H9 (cell line): ENCODE data around the gene TM9SF2. TPM values are rescaled to one million over a fixed set of nuclear protein-coding genes. Genes with fewer than 3 reads are reported as not detected.

Experiments
- DNase-seq: peaks from one replicate; pipeline ENCODE4 v3.0.0-alpha.2; 2017
- H2AFZ ChIP-seq: one replicate; pipeline ENCODE4 v1.6.1; 2013; ENCODE audit warnings: mild to moderate bottlenecking, low read length, control low read depth, moderate library complexity
- H2AK5ac ChIP-seq: 2 replicates; pipeline ENCODE4 v1.6.1; 2013; ENCODE audit warnings: low read length, control low read depth, mixed read lengths; ENCODE audit not compliant: insufficient read length
- H2BK120ac ChIP-seq: one replicate; pipeline ENCODE4 v1.6.1; 2013; ENCODE audit warnings: low read depth, mild to moderate bottlenecking, low read length, control low read depth, inconsistent platforms; ENCODE audit not compliant: poor library complexity, severe bottlenecking
- H2BK12ac ChIP-seq: 2 replicates; pipeline ENCODE4 v1.6.1; 2013; ENCODE audit warnings: low read length, control low read depth, mixed read lengths, low read depth; ENCODE audit not compliant: insufficient read length
- H2BK15ac ChIP-seq: 2 replicates; pipeline ENCODE4 v1.6.1; 2013; ENCODE audit warnings: low read depth, low read length, control low read depth
- H2BK20ac ChIP-seq: one replicate; pipeline ENCODE4 v1.6.1; 2013; ENCODE audit warnings: low read depth, mild to moderate bottlenecking, low read length, control low read depth, inconsistent platforms; ENCODE audit not compliant: poor library complexity, severe bottlenecking
- H2BK5ac ChIP-seq: 2 replicates; pipeline ENCODE4 v1.6.1; 2013; ENCODE audit warnings: low read length, control low read depth, mixed read lengths; ENCODE audit not compliant: insufficient read length
- H3K14ac ChIP-seq: 2 replicates; pipeline ENCODE4 v1.6.1; 2013; ENCODE audit warnings: low read length, control low read depth; ENCODE audit not compliant: insufficient read depth
- H3K18ac ChIP-seq: 2 replicates; pipeline ENCODE4 v1.6.1; 2013; ENCODE audit warnings: low read depth, mild to moderate bottlenecking, mixed read lengths, low read length, control low read depth; ENCODE audit not compliant: insufficient read length
- H3K23ac ChIP-seq: 2 replicates; pipeline ENCODE4 v1.6.1; 2013; ENCODE audit warnings: low read length, control low read depth, mixed read lengths, low read depth; ENCODE audit not compliant: insufficient read length
- H3K23me2 ChIP-seq: 2 replicates; pipeline ENCODE4 v1.6.1; 2013; ENCODE audit warnings: low read depth, mild to moderate bottlenecking, mixed read lengths, low read length, control low read depth; ENCODE audit not compliant: insufficient read length, poor library complexity, severe bottlenecking
- H3K27ac ChIP-seq: 2 replicates; pipeline ENCODE4 v1.5.1; 2013; ENCODE audit warnings: low read length, control low read depth, mixed read lengths, low read depth; ENCODE audit not compliant: insufficient read length
- H3K27me3 ChIP-seq: 2 replicates; pipeline ENCODE4 v1.6.1; 2013; ENCODE audit warnings: low read length, control low read depth, inconsistent platforms; ENCODE audit not compliant: insufficient read depth
- H3K4ac ChIP-seq: 2 replicates; pipeline ENCODE4 v1.6.1; 2013; ENCODE audit warnings: low read depth, mild to moderate bottlenecking, control low read depth, inconsistent platforms, low read length, moderate library complexity
- H3K4me1 ChIP-seq: 2 replicates; pipeline ENCODE4 v1.6.1; 2013; ENCODE audit warnings: low read length, control low read depth, inconsistent platforms; ENCODE audit not compliant: insufficient read depth
- H3K4me2 ChIP-seq: 2 replicates; pipeline ENCODE4 v1.6.1; 2013; ENCODE audit warnings: low read length, control low read depth, mixed read lengths; ENCODE audit not compliant: insufficient read length, insufficient read depth
- H3K56ac ChIP-seq: 2 replicates; pipeline ENCODE4 v1.6.1; 2013; ENCODE audit warnings: low read depth, mild to moderate bottlenecking, mixed read lengths, low read length, control low read depth; ENCODE audit not compliant: insufficient read length
- H3K79me1 ChIP-seq: 2 replicates; pipeline ENCODE4 v1.6.1; 2013; ENCODE audit warnings: low read depth, mild to moderate bottlenecking, moderate library complexity, low read length, control low read depth, inconsistent platforms; ENCODE audit not compliant: insufficient read depth, poor library complexity, severe bottlenecking
- H3K79me2 ChIP-seq: 2 replicates; pipeline ENCODE4 v1.6.1; 2013; ENCODE audit warnings: low read length, control low read depth, inconsistent platforms; ENCODE audit not compliant: insufficient read depth
- H3K9ac ChIP-seq: 2 replicates; pipeline ENCODE4 v1.6.1; 2013; ENCODE audit warnings: low read length, control low read depth, mixed read lengths; ENCODE audit not compliant: insufficient read length; ENCODE audit errors: extremely low read depth
- H3K9me3 ChIP-seq: one replicate; pipeline ENCODE4 v1.6.1; 2013; ENCODE audit warnings: low read depth, low read length, inconsistent platforms; ENCODE audit not compliant: control insufficient read depth
- H3T11ph ChIP-seq: one replicate; pipeline ENCODE4 v1.6.1; 2013; ENCODE audit warnings: mild to moderate bottlenecking, low read length, control low read depth, inconsistent platforms
- H4K20me1 ChIP-seq: one replicate; pipeline ENCODE4 v1.6.1; 2013; ENCODE audit not compliant: control insufficient read depth, insufficient read length, insufficient read depth
- H4K5ac ChIP-seq: 2 replicates; pipeline ENCODE4 v1.6.1; 2013; ENCODE audit warnings: low read depth, mild to moderate bottlenecking, mixed read lengths, low read length, control low read depth; ENCODE audit not compliant: insufficient read length
- H4K8ac ChIP-seq: replicated peaks from 2 replicates; pipeline ENCODE4 v1.6.1; 2013; ENCODE audit warnings: low read length, control low read depth, mixed read lengths, low read depth; ENCODE audit not compliant: insufficient read length
- H4K91ac ChIP-seq: 2 replicates; pipeline ENCODE4 v1.6.1; 2013; ENCODE audit warnings: low read depth, mild to moderate bottlenecking, moderate library complexity, mixed read lengths, low read length, control low read depth; ENCODE audit not compliant: insufficient read length
- H3K27ac Mint-ChIP-seq, 3 experiments: 2 replicates in 2 of 3; 3 replicates in 1 of 3; pipeline ENCODE4 v1.8.0; 2020 to 2021; ENCODE audit warnings: mixed read lengths in 3 of 3, mild to moderate bottlenecking in 1 of 3, moderate library complexity in 1 of 3
- H3K27me3 Mint-ChIP-seq: 2 replicates; pipeline ENCODE4 v1.8.0; 2021; ENCODE audit warnings: low read depth, mild to moderate bottlenecking, moderate library complexity, mixed read lengths
- H3K36me3 Mint-ChIP-seq, 3 experiments: 2 replicates in 2 of 3; 3 replicates in 1 of 3; pipeline ENCODE4 v1.8.0; 2020 to 2021; ENCODE audit warnings: low read depth in 3 of 3, mixed read lengths in 3 of 3; ENCODE audit not compliant: insufficient read depth in 1 of 3
- H3K4me1 Mint-ChIP-seq, 2 experiments: 2 replicates each; pipeline ENCODE4 v1.8.0; 2020; ENCODE audit warnings: mixed read lengths in 2 of 2
- H3K4me3 Mint-ChIP-seq, 2 experiments: 2 replicates in 1 of 2; 3 replicates in 1 of 2; pipeline ENCODE4 v1.8.0; 2020 to 2021; ENCODE audit warnings: mild to moderate bottlenecking in 2 of 2, mixed read lengths in 2 of 2, moderate library complexity in 1 of 2
- H3K9me3 Mint-ChIP-seq, 2 experiments: 2 replicates in 1 of 2; 3 replicates in 1 of 2; pipeline ENCODE4 v1.8.0; 2020; ENCODE audit warnings: mild to moderate bottlenecking in 2 of 2, mixed read lengths in 2 of 2, moderate library complexity in 1 of 2
- CTCF ChIP-seq: fragments of 200-600 bp; sonication (generic); conservative IDR thresholded peaks from 3 replicates; pipeline ENCODE4 v1.8.0; 2021; ENCODE audit warnings: antibody characterized with exemption, mild to moderate bottlenecking
- WGBS: extraction: QIAGEN DNeasy Blood & Tissue Kit; methylation state at CpG from one replicate; pipeline ENCODE4 v1.1.7; 2013; ENCODE audit warnings: missing lambda C conversion rate, low lambda C conversion rate, mixed read lengths; ENCODE audit not compliant: insufficient read length; ENCODE audit errors: extremely low coverage; 5-methylcytosine and 5-hydroxymethylcytosine counted together
- total RNA-seq: library from RNA; stranded (reverse); gene quantifications from 2 replicates; pipeline ENCODE4 v1.2.1, GENCODE V29; 2021

TM9SF2 gene
- total RNA-seq, 1 experiment from 2014 or later = 86.1 TPM

GRCh38 chr13:99523838-99524237 is 22.6 kb downstream of the TM9SF2 start:
- Histone ChIP-seq H2BK15ac (no peak overlapping the region), H4K20me1 (no peaks in the 10 kb centered on the region), H3K27me3 (no peaks in the 10 kb centered on the region), H3K14ac (no peak overlapping the region), H3K4me1 (no peaks in the 10 kb centered on the region), H2BK20ac (no peak overlapping the region), H2AFZ (no peak overlapping the region), H2BK5ac (no peak overlapping the region), H2BK12ac (no peak overlapping the region), H2AK5ac (no peak overlapping the region), H3T11ph (no peak overlapping the region), H4K91ac (no peak overlapping the region), H3K79me1 (no peaks in the 10 kb centered on the region), H2BK120ac (no peak overlapping the region), H3K79me2 (no peaks in the 10 kb centered on the region), H3K9ac (no peak overlapping the region), H3K23me2 (no peaks in the 10 kb centered on the region), H3K27ac (no peak overlapping the region), H3K23ac (no peak overlapping the region), H3K18ac (no peak overlapping the region), H3K4me2 (no peak overlapping the region), H3K9me3 (no peaks in the 10 kb centered on the region), H4K5ac (no peak overlapping the region), H4K8ac (no peak overlapping the region), H3K56ac (no peak overlapping the region), H3K4ac (no peak overlapping the region)
- H3K4me1 Mint-ChIP-seq = peaks cover 17 to 18% of the 10 kb centered on the region in 2 experiments
- H3K27me3 Mint-ChIP-seq = no peaks in the 10 kb centered on the region
- no peak for DNase-seq
- TF ChIP-seq CTCF = no peak
- WGBS = no CpG with 5 or more reads among the region's 4 CpGs
- no peaks in the 10 kb centered on the region for H3K9me3 Mint-ChIP-seq
- H3K27ac Mint-ChIP-seq = peak overlapping the region in 1 of 3 experiments; percentile 22; a peak in 2 of 7 replicates
- H3K4me3 Mint-ChIP-seq = no peak overlapping the region
- H3K36me3 Mint-ChIP-seq = peaks cover 25 to 54% (median 39%) of the 10 kb centered on the region in 3 experiments
